HepG2 (cell line): ENCODE data around the gene TUBG2. TPM values are rescaled to one million over a fixed set of nuclear protein-coding genes. Genes with fewer than 3 reads are reported as not detected.
A peak's percentile ranks its signal among the peaks of the same experiment; 100 is the strongest.

Experiments
- CEBPB ChIP-seq: IDR thresholded peaks from 2 replicates; pipeline ENCODE4 v1.6.1; 2011; ENCODE audit warnings: low read depth, low read length, improper control_type of control experiment, borderline replicate concordance
- DR1 ChIP-seq: sonication (generic); formaldehyde crosslinking; IDR thresholded peaks from 2 replicates; pipeline ENCODE4 v1.8.0; 2021; ENCODE audit warnings: mild to moderate bottlenecking, missing genetic modification reagents, inconsistent platforms
- HOXA7 ChIP-seq: sonication (generic); formaldehyde crosslinking; IDR thresholded peaks from 2 replicates; pipeline ENCODE4 v1.8.1; 2022; ENCODE audit warnings: mild to moderate bottlenecking, missing genetic modification reagents, moderate library complexity
- MAZ ChIP-seq, 2 experiments: sonication (generic) in 1 of 2; formaldehyde crosslinking in 1 of 2; IDR thresholded peaks; 2 replicates each; pipeline versions ENCODE4 v1.5.0 to v1.6.1; 2012 to 2020; ENCODE audit warnings: low read depth in 2 of 2, mild to moderate bottlenecking in 2 of 2, borderline replicate concordance in 1 of 2, improper control_type of control experiment in 1 of 2, low read length in 1 of 2, missing genetic modification reagents in 1 of 2, moderate library complexity in 1 of 2
- NR2F6 ChIP-seq, 2 experiments: IDR thresholded peaks; 2 replicates each; pipeline ENCODE4 v1.6.1; 2016; ENCODE audit warnings: antibody characterized with exemption in 1 of 2, mild to moderate bottlenecking in 1 of 2
- REL ChIP-seq: sonication (generic); formaldehyde crosslinking; conservative IDR thresholded peaks from 2 replicates; pipeline ENCODE4 v1.8.0; 2022; ENCODE audit warnings: mild to moderate bottlenecking, missing genetic modification reagents, moderate library complexity
- ZC3H4 ChIP-seq: sonication (generic); formaldehyde crosslinking; IDR thresholded peaks from 2 replicates; pipeline ENCODE4 v1.4.0; 2020; ENCODE audit warnings: missing genetic modification reagents, borderline replicate concordance
- ZFYVE20 ChIP-seq: sonication (generic); formaldehyde crosslinking; IDR thresholded peaks from 2 replicates; pipeline ENCODE4 v1.8.0; 2023; ENCODE audit warnings: low read depth, mild to moderate bottlenecking, moderate library complexity, missing genetic modification reagents, borderline replicate concordance
- ZNF121 ChIP-seq: sonication (generic); formaldehyde crosslinking; IDR thresholded peaks from 2 replicates; pipeline ENCODE4 v1.5.0; 2020; ENCODE audit warnings: mild to moderate bottlenecking, missing genetic modification reagents
- ZNF335 ChIP-seq: sonication (generic); formaldehyde crosslinking; IDR thresholded peaks from 2 replicates; pipeline ENCODE4 v1.4.0; 2020; ENCODE audit warnings: missing genetic modification reagents
- ZNF746 ChIP-seq: sonication (generic); formaldehyde crosslinking; IDR thresholded peaks from 2 replicates; pipeline ENCODE4 v1.8.0; 2022; ENCODE audit warnings: mild to moderate bottlenecking, missing genetic modification reagents
- ZNF839 ChIP-seq: sonication (generic); formaldehyde crosslinking; IDR thresholded peaks from 2 replicates; pipeline ENCODE4 v1.4.0; 2020; ENCODE audit warnings: missing genetic modification reagents, mild to moderate bottlenecking, borderline replicate concordance
- polyA plus RNA-seq, 8 experiments: library from polyadenylated mRNA; depleted of rRNA in 3 of 8; stranded (reverse) in 7 of 8; unstranded in 1 of 8; fragments of >200 nt; fragmentation: Illumina TruSeq in 4 of 8; extraction: Trizol in 4 of 8; gene quantifications; 2 replicates each; pipeline versions ENCODE4 v1.2.1 to v1.2.3, GENCODE V29; 2011 to 2016; ENCODE audit warnings: low read depth in 4 of 8, missing spikeins in 1 of 8, mixed read lengths in 1 of 8; ENCODE audit not compliant: insufficient read depth in 1 of 8
- total RNA-seq, 5 experiments: library from RNA; depleted of rRNA; stranded (reverse); fragments of >200 nt; fragmentation: Illumina TruSeq; extraction: Trizol; gene quantifications; 2 replicates each; pipeline ENCODE4 v1.2.3, GENCODE V29; 2016; ENCODE audit warnings: low read depth in 1 of 5
- TF ChIP-seq, protein P1 (sequence below), 2 experiments: sonication (generic) in 1 of 2; formaldehyde crosslinking in 1 of 2; IDR thresholded peaks; 2 replicates each; pipeline versions ENCODE4 v1.4.0 to v1.6.1; 2016 to 2020; ENCODE audit warnings: borderline replicate concordance in 1 of 2, low read depth in 1 of 2, mild to moderate bottlenecking in 1 of 2, missing genetic modification reagents in 1 of 2
- TF ChIP-seq, protein P2 (sequence below): IDR thresholded peaks from 2 replicates; pipeline ENCODE4 v1.6.1; 2016
- TF ChIP-seq, protein P3 (sequence below): IDR thresholded peaks from 2 replicates; pipeline ENCODE4 v1.6.1; 2016; ENCODE audit warnings: missing compliant biosample characterization, missing genetic modification reagents, borderline replicate concordance
- TF ChIP-seq, protein P4 (sequence below): sonication (generic); formaldehyde crosslinking; IDR thresholded peaks from 2 replicates; pipeline ENCODE4 v1.5.0; 2020; ENCODE audit warnings: mild to moderate bottlenecking, missing genetic modification reagents, borderline replicate concordance

Gene TUBG2
- total and polyA plus RNA-seq, 2 of the 13 experiments (the other 11 are each of a cell fraction or from before 2014, with no cell fraction given), result 16.0 to 42.3 TPM

DNA sequence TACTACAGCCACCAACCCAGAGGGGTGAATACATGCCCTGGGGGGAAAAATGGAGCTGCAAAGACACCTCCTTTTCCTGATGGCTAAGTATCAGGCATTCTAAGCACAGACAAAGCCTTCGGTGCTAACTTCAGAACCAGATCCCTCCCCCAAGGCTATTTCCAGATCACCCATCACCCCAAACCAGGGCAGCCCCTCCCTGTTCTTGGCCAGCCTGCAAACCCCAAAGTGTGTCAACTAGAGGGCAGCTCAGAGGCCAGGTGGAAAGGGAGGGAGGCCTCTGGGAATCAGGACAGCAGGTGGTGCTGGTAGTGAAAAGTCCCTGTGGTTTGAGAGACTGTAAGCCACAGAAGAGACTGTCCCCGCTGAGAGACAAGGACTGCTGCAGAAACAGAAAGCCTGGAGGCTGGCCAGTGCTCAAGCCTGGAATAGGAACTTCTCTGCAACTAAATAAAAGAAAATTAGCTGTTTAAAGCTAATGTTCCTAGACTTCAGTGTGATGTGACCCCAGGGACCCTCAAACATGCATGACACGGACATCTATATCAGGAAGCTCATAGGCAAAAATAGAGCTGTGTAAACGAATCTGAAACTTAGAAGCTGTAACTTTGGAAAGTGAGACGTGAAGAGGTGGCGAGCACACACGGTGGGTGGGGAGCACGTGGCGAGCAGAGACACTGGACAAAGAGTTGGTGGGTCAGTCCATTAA is 40.5 kb upstream of the TUBG2 start (continued):
- peak; percentile 60; the same call in 1 of the 2 replicates for TF ChIP-seq MAZ (IDR thresholded peaks at IDR 0.05; ENCODE audit: borderline replicate concordance, low read depth, low read length)
- no peak for TF ChIP-seq MAZ (CRISPR knock-in tag; IDR thresholded peaks at IDR 0.05; ENCODE audit: low read depth)
- TF ChIP-seq, protein P1, sequence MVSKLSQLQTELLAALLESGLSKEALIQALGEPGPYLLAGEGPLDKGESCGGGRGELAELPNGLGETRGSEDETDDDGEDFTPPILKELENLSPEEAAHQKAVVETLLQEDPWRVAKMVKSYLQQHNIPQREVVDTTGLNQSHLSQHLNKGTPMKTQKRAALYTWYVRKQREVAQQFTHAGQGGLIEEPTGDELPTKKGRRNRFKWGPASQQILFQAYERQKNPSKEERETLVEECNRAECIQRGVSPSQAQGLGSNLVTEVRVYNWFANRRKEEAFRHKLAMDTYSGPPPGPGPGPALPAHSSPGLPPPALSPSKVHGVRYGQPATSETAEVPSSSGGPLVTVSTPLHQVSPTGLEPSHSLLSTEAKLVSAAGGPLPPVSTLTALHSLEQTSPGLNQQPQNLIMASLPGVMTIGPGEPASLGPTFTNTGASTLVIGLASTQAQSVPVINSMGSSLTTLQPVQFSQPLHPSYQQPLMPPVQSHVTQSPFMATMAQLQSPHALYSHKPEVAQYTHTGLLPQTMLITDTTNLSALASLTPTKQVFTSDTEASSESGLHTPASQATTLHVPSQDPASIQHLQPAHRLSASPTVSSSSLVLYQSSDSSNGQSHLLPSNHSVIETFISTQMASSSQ (IDR thresholded peaks at IDR 0.05; ENCODE audit: low read depth), result no peak
- TF ChIP-seq, protein P1 (CRISPR knock-in tag; IDR thresholded peaks at IDR 0.05; ENCODE audit: borderline replicate concordance), result no peak
- no peak for TF ChIP-seq ZNF746
- TF ChIP-seq, protein P2, sequence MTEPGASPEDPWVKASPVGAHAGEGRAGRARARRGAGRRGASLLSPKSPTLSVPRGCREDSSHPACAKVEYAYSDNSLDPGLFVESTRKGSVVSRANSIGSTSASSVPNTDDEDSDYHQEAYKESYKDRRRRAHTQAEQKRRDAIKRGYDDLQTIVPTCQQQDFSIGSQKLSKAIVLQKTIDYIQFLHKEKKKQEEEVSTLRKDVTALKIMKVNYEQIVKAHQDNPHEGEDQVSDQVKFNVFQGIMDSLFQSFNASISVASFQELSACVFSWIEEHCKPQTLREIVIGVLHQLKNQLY (CRISPR knock-in tag), result no peak
- TF ChIP-seq ZNF839, result no peak
- no peak; the same call in 1 of the 2 replicates for TF ChIP-seq ZNF335 (CRISPR knock-in tag)
- peak; percentile 73 for TF ChIP-seq ZNF121 (CRISPR knock-in tag)
- TF ChIP-seq NR2F6 (IDR thresholded peaks at IDR 0.05), result no peak
- peak; percentile 81 for TF ChIP-seq NR2F6 (CRISPR knock-in tag; IDR thresholded peaks at IDR 0.05)
- TF ChIP-seq ZFYVE20 (CRISPR knock-in tag), result no peak
- TF ChIP-seq, protein P3, sequence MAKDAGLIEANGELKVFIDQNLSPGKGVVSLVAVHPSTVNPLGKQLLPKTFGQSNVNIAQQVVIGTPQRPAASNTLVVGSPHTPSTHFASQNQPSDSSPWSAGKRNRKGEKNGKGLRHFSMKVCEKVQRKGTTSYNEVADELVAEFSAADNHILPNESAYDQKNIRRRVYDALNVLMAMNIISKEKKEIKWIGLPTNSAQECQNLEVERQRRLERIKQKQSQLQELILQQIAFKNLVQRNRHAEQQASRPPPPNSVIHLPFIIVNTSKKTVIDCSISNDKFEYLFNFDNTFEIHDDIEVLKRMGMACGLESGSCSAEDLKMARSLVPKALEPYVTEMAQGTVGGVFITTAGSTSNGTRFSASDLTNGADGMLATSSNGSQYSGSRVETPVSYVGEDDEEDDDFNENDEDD, result peak; percentile 74; the same call in 1 of the 2 replicates
- TF ChIP-seq CEBPB, result no peak
- TF ChIP-seq DR1, result no peak
- TF ChIP-seq HOXA7 (CRISPR knock-in tag), result no peak
- TF ChIP-seq ZC3H4, result no peak
- TF ChIP-seq REL, result no peak
- TF ChIP-seq, protein P4, sequence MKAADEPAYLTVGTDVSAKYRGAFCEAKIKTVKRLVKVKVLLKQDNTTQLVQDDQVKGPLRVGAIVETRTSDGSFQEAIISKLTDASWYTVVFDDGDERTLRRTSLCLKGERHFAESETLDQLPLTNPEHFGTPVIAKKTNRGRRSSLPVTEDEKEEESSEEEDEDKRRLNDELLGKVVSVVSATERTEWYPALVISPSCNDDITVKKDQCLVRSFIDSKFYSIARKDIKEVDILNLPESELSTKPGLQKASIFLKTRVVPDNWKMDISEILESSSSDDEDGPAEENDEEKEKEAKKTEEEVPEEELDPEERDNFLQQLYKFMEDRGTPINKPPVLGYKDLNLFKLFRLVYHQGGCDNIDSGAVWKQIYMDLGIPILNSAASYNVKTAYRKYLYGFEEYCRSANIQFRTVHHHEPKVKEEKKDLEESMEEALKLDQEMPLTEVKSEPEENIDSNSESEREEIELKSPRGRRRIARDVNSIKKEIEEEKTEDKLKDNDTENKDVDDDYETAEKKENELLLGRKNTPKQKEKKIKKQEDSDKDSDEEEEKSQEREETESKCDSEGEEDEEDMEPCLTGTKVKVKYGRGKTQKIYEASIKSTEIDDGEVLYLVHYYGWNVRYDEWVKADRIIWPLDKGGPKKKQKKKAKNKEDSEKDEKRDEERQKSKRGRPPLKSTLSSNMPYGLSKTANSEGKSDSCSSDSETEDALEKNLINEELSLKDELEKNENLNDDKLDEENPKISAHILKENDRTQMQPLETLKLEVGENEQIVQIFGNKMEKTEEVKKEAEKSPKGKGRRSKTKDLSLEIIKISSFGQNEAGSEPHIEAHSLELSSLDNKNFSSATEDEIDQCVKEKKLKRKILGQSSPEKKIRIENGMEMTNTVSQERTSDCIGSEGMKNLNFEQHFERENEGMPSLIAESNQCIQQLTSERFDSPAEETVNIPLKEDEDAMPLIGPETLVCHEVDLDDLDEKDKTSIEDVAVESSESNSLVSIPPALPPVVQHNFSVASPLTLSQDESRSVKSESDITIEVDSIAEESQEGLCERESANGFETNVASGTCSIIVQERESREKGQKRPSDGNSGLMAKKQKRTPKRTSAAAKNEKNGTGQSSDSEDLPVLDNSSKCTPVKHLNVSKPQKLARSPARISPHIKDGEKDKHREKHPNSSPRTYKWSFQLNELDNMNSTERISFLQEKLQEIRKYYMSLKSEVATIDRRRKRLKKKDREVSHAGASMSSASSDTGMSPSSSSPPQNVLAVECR, result peak; percentile 66; the same call in 1 of the 2 replicates
